ENCODE measurements around the gene MEPCE.

Gene MEPCE

DNA sequence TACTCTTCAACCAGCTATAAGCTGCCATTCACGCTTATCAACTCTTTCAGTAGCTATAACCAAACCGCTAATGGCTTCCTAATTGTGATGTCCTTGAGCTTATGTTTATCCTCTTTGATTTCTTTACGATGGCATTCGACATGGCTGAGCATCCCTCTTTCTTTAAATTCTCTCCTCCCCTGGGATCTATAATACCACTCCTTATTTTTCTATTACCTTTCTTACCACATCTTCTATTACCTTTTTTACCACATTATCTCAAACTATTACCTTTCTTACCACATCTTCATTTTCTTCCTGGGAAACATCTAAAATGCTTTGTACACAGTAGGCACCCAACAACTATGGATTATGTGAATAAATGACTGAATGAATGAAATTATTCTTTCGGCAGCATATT is 14.2 kb upstream of the MEPCE start:
- Mint-ChIP-seq H3K27me3 (ENCODE audit: low read depth, poor library complexity) (peaks cover 14% of the 10 kb centered on the region), H3K9me3 (no peaks in the 10 kb centered on the region), H3K36me3 (ENCODE audit: low read depth) (no peaks in the 10 kb centered on the region), H3K4me1 (peaks cover 14% of the 10 kb centered on the region), H3K4me3 (no peak overlapping the region), H3K27ac (no peak overlapping the region)
- TF ChIP-seq, protein P1, sequence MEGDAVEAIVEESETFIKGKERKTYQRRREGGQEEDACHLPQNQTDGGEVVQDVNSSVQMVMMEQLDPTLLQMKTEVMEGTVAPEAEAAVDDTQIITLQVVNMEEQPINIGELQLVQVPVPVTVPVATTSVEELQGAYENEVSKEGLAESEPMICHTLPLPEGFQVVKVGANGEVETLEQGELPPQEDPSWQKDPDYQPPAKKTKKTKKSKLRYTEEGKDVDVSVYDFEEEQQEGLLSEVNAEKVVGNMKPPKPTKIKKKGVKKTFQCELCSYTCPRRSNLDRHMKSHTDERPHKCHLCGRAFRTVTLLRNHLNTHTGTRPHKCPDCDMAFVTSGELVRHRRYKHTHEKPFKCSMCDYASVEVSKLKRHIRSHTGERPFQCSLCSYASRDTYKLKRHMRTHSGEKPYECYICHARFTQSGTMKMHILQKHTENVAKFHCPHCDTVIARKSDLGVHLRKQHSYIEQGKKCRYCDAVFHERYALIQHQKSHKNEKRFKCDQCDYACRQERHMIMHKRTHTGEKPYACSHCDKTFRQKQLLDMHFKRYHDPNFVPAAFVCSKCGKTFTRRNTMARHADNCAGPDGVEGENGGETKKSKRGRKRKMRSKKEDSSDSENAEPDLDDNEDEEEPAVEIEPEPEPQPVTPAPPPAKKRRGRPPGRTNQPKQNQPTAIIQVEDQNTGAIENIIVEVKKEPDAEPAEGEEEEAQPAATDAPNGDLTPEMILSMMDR (IDR thresholded peaks at IDR 0.05): no peak
- DNase-seq: no peak

DNA sequence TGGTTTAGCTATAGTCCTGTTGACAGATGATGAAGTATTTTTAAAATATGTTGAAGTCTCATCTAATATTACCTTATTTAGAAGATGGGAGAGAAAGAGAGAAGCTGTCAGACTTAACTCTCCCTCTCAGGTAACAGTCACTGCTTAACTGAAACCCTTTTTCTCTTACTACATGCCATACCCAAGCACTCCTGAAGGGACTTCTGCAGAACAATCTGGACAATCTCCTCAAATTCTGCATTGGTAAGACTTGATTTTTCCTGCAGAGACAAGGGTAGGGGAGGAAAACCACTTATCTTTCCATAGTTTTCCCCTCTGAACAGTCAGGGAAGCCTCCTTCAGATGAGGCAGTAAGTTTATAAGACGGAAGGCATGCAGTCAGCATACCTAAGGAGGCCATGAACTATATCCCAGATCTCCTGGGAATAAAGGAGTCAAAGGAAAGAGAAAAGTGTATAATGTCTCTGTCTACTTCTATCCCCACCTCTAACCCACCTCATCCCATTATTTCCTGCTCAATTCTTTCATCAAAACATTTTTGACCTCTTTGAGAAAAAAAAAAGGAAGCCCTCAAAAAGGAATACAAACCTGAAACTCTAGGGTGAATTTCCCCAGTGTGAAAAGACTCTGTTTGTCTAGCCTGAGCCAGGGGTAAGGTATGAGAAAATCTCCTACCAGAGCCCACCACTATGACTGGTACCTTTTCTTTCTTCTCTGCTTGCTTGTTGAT is 10.5 kb upstream of the MEPCE start:
- Mint-ChIP-seq H3K9me3 (no peaks in the 10 kb centered on the region), H3K27me3 (ENCODE audit: low read depth, poor library complexity) (peaks cover 17% of the 10 kb centered on the region), H3K36me3 (ENCODE audit: low read depth) (no peaks in the 10 kb centered on the region), H3K27ac (no peak overlapping the region), H3K4me1 (peaks cover 14% of the 10 kb centered on the region), H3K4me3 (no peak overlapping the region)
- TF ChIP-seq, protein P1 (IDR thresholded peaks at IDR 0.05): no peak
- no peak for DNase-seq

GRCh38 chr7:100419660-100420226 is 9.9 kb upstream of the MEPCE start:
- peaks cover 17% of the 10 kb centered on the region for H3K27me3 Mint-ChIP-seq (ENCODE audit: low read depth, poor library complexity)

GRCh38 chr7:100423315-100423714 is 6.3 kb upstream of the MEPCE start:
- Mint-ChIP-seq H3K27ac (no peak overlapping the region), H3K27me3 (ENCODE audit: low read depth, poor library complexity) (peaks cover 24% of the 10 kb centered on the region), H3K4me1 (peaks cover 14% of the 10 kb centered on the region), H3K9me3 (peaks cover 7% of the 10 kb centered on the region), H3K4me3 (no peak overlapping the region), H3K36me3 (ENCODE audit: low read depth) (no peaks in the 10 kb centered on the region)
- TF ChIP-seq, protein P1 (IDR thresholded peaks at IDR 0.05): no peak
- no peak for DNase-seq

More at GRCh38 chr7:100419660-100420226, 9.9 kb upstream of the MEPCE start:
- DNase-seq: no peak
- Mint-ChIP-seq H3K36me3 (ENCODE audit: low read depth) (no peaks in the 10 kb centered on the region), H3K27ac (no peak overlapping the region), H3K4me1 (peaks cover 14% of the 10 kb centered on the region), H3K9me3 (no peaks in the 10 kb centered on the region), H3K4me3 (no peak overlapping the region)
- TF ChIP-seq, protein P1 (IDR thresholded peaks at IDR 0.05): no peak

GRCh38 chr7:100425347-100425746 is 4.3 kb upstream of the MEPCE start:
- no peak for DNase-seq
- H3K36me3 Mint-ChIP-seq (ENCODE audit: low read depth): no peaks in the 10 kb centered on the region
- H3K4me1 Mint-ChIP-seq: peaks cover 2% of the 10 kb centered on the region
- H3K9me3 Mint-ChIP-seq: peaks cover 7% of the 10 kb centered on the region
- H3K4me3 Mint-ChIP-seq: no peak overlapping the region
- peaks cover 29% of the 10 kb centered on the region for H3K27me3 Mint-ChIP-seq (ENCODE audit: low read depth, poor library complexity)
- TF ChIP-seq, protein P1 (IDR thresholded peaks at IDR 0.05): no peak
- no peak overlapping the region for H3K27ac Mint-ChIP-seq

GRCh38 chr7:100426516-100426915 is 3.1 kb upstream of the MEPCE start:
- Mint-ChIP-seq H3K4me1 (peaks cover 13% of the 10 kb centered on the region), H3K27me3 (ENCODE audit: low read depth, poor library complexity) (peaks cover 26% of the 10 kb centered on the region), H3K36me3 (ENCODE audit: low read depth) (peaks cover 3% of the 10 kb centered on the region), H3K4me3 (no peak overlapping the region), H3K9me3 (peaks cover 7% of the 10 kb centered on the region), H3K27ac (no peak overlapping the region)
- DNase-seq: no peak
- TF ChIP-seq, protein P1 (IDR thresholded peaks at IDR 0.05): no peak

Measured in nephron progenitor cell (in vitro differentiated cells).